ENCODE measurements around the gene SPIB. TPM values are rescaled to one million over a fixed set of nuclear protein-coding genes. Genes with fewer than 3 reads are reported as not detected.

Gene SPIB
- total and polyA plus RNA-seq, 4 donors: 0.09 to 5.0 (median 0.36) TPM

- H3K9me3 ChIP-seq (ENCODE audit: control insufficient read depth in 4 of 4, low read length in 3 of 4): no peaks in the 10 kb centered on the region
- H3K27me3 ChIP-seq (ENCODE audit: control insufficient read depth in 4 of 4, insufficient read depth in 4 of 4, low read length in 3 of 4): no peaks in the 10 kb centered on the region
- peak; percentile 91 for TF ChIP-seq NR2F2 (IDR thresholded peaks at IDR 0.05)
- TF ChIP-seq RXRA (IDR thresholded peaks at IDR 0.05): peak in 1 of 2 donors; percentile 26
- TF ChIP-seq FOXA1 (IDR thresholded peaks at IDR 0.05): no peak
- no peak overlapping the region for H3K9ac ChIP-seq (ENCODE audit: low read depth in 1 of 2, low read length in 2 of 2)
- peak; percentile 33 for DNase-seq (ENCODE audit: low spot score)
- no peak overlapping the region for H3K4me3 ChIP-seq (ENCODE audit: low read depth in 1 of 3, low read length in 3 of 3)
- peaks cover 0 to 10% (median 3%) of the 10 kb centered on the region in 4 donors for H3K36me3 ChIP-seq (ENCODE audit: control insufficient read depth in 4 of 4, insufficient read depth in 3 of 4, low read depth in 1 of 4, low read length in 3 of 4)
- H3K4me1 ChIP-seq (ENCODE audit: control insufficient read depth in 4 of 4, insufficient read depth in 4 of 4, low read length in 3 of 4): no peaks in the 10 kb centered on the region
- H3K27ac ChIP-seq (ENCODE audit: low read depth in 1 of 2, low read length in 2 of 2): no peak overlapping the region
- 85% methylated on average over 22 of the region's 22 CpGs for WGBS
These were observed 12.4 kb upstream of the SPIB start for GRCh38 chr19:50406156-50406820.

DNA sequence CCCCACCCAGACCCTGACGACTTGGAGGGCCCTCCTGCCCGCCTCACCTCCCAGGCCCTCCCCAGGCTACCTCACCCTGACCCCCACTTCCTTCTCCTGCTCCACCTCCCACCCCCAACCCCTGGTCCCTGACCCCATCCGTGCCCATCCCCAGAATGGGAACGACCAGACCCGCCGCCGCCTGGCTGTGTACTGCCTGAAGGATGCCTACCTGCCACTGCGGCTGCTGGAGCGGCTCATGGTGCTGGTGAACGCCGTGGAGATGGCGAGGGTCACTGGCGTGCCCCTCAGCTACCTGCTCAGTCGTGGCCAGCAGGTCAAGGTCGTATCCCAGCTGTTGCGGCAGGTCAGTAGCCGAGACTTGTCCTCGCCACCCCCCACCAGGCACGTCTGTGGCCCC, 11.9 kb upstream of the SPIB start:
- no peak overlapping the region for H3K9ac ChIP-seq (ENCODE audit: low read depth in 1 of 2, low read length in 2 of 2)
- H3K4me1 ChIP-seq (ENCODE audit: control insufficient read depth in 4 of 4, insufficient read depth in 4 of 4, low read length in 3 of 4): no peaks in the 10 kb centered on the region
- DNase-seq (ENCODE audit: low spot score): no peak
- H3K27me3 ChIP-seq (ENCODE audit: control insufficient read depth in 4 of 4, insufficient read depth in 4 of 4, low read length in 3 of 4): no peaks in the 10 kb centered on the region
- peaks cover 0 to 10% (median 3%) of the 10 kb centered on the region in 4 donors for H3K36me3 ChIP-seq (ENCODE audit: control insufficient read depth in 4 of 4, insufficient read depth in 3 of 4, low read depth in 1 of 4, low read length in 3 of 4)
- no peaks in the 10 kb centered on the region for H3K9me3 ChIP-seq (ENCODE audit: control insufficient read depth in 4 of 4, low read length in 3 of 4)
- WGBS: 95% methylated on average over 19 of the region's 19 CpGs
- H3K4me3 ChIP-seq (ENCODE audit: low read depth in 1 of 3, low read length in 3 of 3): no peak overlapping the region
- TF ChIP-seq GABPA (IDR thresholded peaks at IDR 0.05 in 1 of 2, conservative IDR thresholded peaks at IDR 0.05 in 1 of 2) (no peak), RAD21 (IDR thresholded peaks at IDR 0.05) (no peak), NR2F2 (IDR thresholded peaks at IDR 0.05) (no peak)
- H3K27ac ChIP-seq (ENCODE audit: low read depth in 1 of 2, low read length in 2 of 2): no peak overlapping the region

DNA sequence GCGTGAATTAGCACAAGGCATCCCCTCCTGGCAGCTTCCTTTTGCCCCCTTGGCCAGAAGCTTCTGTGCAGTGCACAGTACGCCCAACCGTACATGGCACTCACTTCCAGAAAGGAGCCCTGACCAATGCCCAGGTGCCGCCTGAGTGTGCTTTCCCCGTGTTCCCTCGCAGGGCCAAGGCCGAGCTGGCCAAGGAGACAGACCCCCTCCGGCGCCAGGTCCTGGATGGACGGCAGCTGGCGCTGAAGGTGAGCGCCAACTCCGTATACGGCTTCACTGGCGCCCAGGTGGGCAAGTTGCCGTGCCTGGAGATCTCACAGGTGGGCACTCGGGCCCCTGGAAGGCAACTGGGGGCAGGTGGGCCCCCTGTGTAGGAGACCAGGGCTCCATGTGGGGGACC, 9.4 kb upstream of the SPIB start:
- no peak overlapping the region for H3K4me3 ChIP-seq (ENCODE audit: low read depth in 1 of 3, low read length in 3 of 3)
- peaks cover 0 to 6% (median 1%) of the 10 kb centered on the region in 4 donors for H3K36me3 ChIP-seq (ENCODE audit: control insufficient read depth in 4 of 4, insufficient read depth in 3 of 4, low read depth in 1 of 4, low read length in 3 of 4)
- DNase-seq (ENCODE audit: low spot score): no peak
- H3K9me3 ChIP-seq (ENCODE audit: control insufficient read depth in 4 of 4, low read length in 3 of 4): no peaks in the 10 kb centered on the region
- H3K27ac ChIP-seq (ENCODE audit: low read depth in 1 of 2, low read length in 2 of 2): no peak overlapping the region
- WGBS: 99% methylated on average over 17 of the region's 17 CpGs
- H3K4me1 ChIP-seq (ENCODE audit: control insufficient read depth in 4 of 4, insufficient read depth in 4 of 4, low read length in 3 of 4): no peaks in the 10 kb centered on the region
- H3K27me3 ChIP-seq (ENCODE audit: control insufficient read depth in 4 of 4, insufficient read depth in 4 of 4, low read length in 3 of 4): no peaks in the 10 kb centered on the region
- no peak for TF ChIP-seq YY1 (IDR thresholded peaks at IDR 0.05)
- no peak overlapping the region for H3K9ac ChIP-seq (ENCODE audit: low read depth in 1 of 2, low read length in 2 of 2)

DNA sequence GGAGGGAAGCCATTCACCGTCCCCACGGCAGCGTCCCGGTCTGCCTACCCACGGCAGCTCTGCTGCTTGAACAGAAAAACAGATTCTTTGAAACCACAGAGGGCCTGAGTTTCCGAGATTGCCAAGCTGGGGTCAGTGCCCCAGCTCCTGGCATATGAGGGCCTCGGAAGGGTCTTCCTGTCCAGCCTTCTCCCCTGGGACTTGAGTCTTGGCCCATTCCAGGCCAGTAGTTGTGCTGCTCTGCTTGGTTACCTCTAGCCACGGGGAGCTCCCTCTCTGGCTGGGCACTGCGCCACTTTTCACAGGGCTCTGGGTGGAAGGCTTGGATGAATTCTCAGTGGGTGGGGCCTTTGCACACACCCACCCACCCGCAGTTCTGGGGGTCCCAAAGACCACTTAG, 8.6 kb upstream of the SPIB start:
- no peak overlapping the region for H3K27ac ChIP-seq (ENCODE audit: low read depth in 1 of 2, low read length in 2 of 2)
- DNase-seq (ENCODE audit: low spot score): no peak
- no peak overlapping the region for H3K4me3 ChIP-seq (ENCODE audit: low read depth in 1 of 3, low read length in 3 of 3)
- H3K9me3 ChIP-seq (ENCODE audit: control insufficient read depth in 4 of 4, low read length in 3 of 4): no peaks in the 10 kb centered on the region
- no peaks in the 10 kb centered on the region for H3K4me1 ChIP-seq (ENCODE audit: control insufficient read depth in 4 of 4, insufficient read depth in 4 of 4, low read length in 3 of 4)
- no peaks in the 10 kb centered on the region for H3K27me3 ChIP-seq (ENCODE audit: control insufficient read depth in 4 of 4, insufficient read depth in 4 of 4, low read length in 3 of 4)
- peaks cover 0 to 6% (median 1%) of the 10 kb centered on the region in 4 donors for H3K36me3 ChIP-seq (ENCODE audit: control insufficient read depth in 4 of 4, insufficient read depth in 3 of 4, low read depth in 1 of 4, low read length in 3 of 4)
- WGBS: 88% methylated on average over 10 of the region's 10 CpGs
- no peak overlapping the region for H3K9ac ChIP-seq (ENCODE audit: low read depth in 1 of 2, low read length in 2 of 2)
- no peak for TF ChIP-seq REST (IDR thresholded peaks at IDR 0.05)
- no peak for TF ChIP-seq HNF4G (IDR thresholded peaks at IDR 0.05)
- TF ChIP-seq FOXA1 (IDR thresholded peaks at IDR 0.05): no peak
- TF ChIP-seq JUND (IDR thresholded peaks at IDR 0.05): no peak
- no peak for TF ChIP-seq EGR1 (IDR thresholded peaks at IDR 0.05; ENCODE audit: low read depth in 2 of 2)
- TF ChIP-seq RXRA (IDR thresholded peaks at IDR 0.05): no peak
- TF ChIP-seq YY1 (IDR thresholded peaks at IDR 0.05): no peak
- no peak for TF ChIP-seq RAD21 (IDR thresholded peaks at IDR 0.05)
- TF ChIP-seq GABPA (IDR thresholded peaks at IDR 0.05 in 1 of 2, conservative IDR thresholded peaks at IDR 0.05 in 1 of 2): no peak
- no peak for TF ChIP-seq SP1 (IDR thresholded peaks at IDR 0.05)
- no peak for TF ChIP-seq ZBTB33 (IDR thresholded peaks at IDR 0.05)
- TF ChIP-seq HNF4A (conservative IDR thresholded peaks at IDR 0.05): no peak
- TF ChIP-seq, protein P1, sequence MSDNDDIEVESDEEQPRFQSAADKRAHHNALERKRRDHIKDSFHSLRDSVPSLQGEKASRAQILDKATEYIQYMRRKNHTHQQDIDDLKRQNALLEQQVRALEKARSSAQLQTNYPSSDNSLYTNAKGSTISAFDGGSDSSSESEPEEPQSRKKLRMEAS (IDR thresholded peaks at IDR 0.05): no peak
- TF ChIP-seq TAF1 (conservative IDR thresholded peaks at IDR 0.05): no peak
- no peak for TF ChIP-seq NR2F2 (IDR thresholded peaks at IDR 0.05)
- TF ChIP-seq CTCF (IDR thresholded peaks at IDR 0.05; ENCODE audit: low read depth, low read length, missing input control): no peak

Data from liver (tissue), 9 donors.